ENCODE data around the gene REPS1.

DNA sequence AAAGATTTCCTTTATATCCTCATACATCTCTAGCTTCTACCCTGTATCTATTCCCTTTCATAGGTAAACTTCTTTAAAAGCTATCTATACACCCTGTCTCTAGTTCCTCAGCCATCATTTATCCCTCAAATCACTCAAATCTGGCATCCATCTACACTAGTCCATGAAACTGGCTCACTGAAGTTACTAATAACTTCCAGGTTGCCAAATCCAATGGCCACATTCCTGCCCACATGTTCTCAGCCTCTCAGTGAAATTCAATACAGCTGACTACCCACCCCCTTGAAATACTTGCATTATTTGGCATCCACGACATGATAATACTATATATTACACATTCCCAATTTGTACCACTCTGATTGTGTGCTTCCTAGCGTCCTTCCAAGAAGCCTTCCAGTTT lies 8.7 kb downstream of the REPS1 start:
- TF ChIP-seq POLR2A (IDR thresholded peaks at IDR 0.05; ENCODE audit: low read depth, low read length) = no peak
- TF ChIP-seq POLR2AphosphoS5 (IDR thresholded peaks at IDR 0.05; ENCODE audit: low read depth, low read length) = no peak
- TF ChIP-seq TAF1 (IDR thresholded peaks at IDR 0.05; ENCODE audit: borderline replicate concordance, low read depth, low read length) = no peak
